Right atrium auricular region (tissue), 2 donors: ENCODE results near the gene TOGARAM1. TPM values are rescaled to one million over a fixed set of nuclear protein-coding genes. Genes with fewer than 3 reads are reported as not detected.

Source experiments
- DNase-seq: peaks from one replicate; pipeline ENCODE4 v3.0.0-alpha.2; 2019; ENCODE audit warnings: low spot score
- H3K27ac ChIP-seq, 2 donors: fragments of 200-600 bp; sonication (generic); 1 replicate in 1 of 2; 2 replicates in 1 of 2; pipeline ENCODE4 v1.5.1; 2016 to 2019
- H3K27me3 ChIP-seq, 2 donors: fragments of 200-600 bp; sonication (generic); one replicate each; pipeline versions ENCODE4 v1.5.1 to v1.6.0; 2017 to 2019
- H3K36me3 ChIP-seq: fragments of 200-600 bp; sonication (generic); one replicate; pipeline ENCODE4 v1.5.1; 2016
- H3K4me1 ChIP-seq, 2 donors: fragments of 200-600 bp; sonication (generic); one replicate each; pipeline versions ENCODE4 v1.5.1 to v1.6.0; 2017 to 2019
- H3K4me3 ChIP-seq, 2 donors: fragments of 200-600 bp; sonication (generic); 1 replicate in 1 of 2; 2 replicates in 1 of 2; pipeline ENCODE4 v1.5.1; 2017 to 2019; ENCODE audit warnings: mild to moderate bottlenecking in 1 of 2, moderate library complexity in 1 of 2
- H3K9me3 ChIP-seq, 2 donors: fragments of 200-600 bp; sonication (generic); one replicate each; pipeline ENCODE4 v1.5.1; 2019
- CTCF ChIP-seq, 2 donors: fragments of 200-600 bp; sonication (generic); IDR thresholded peaks; one replicate each; pipeline ENCODE4 v1.5.1; 2019; ENCODE audit warnings: antibody characterized with exemption in 2 of 2
- total RNA-seq, 2 donors: library from RNA; depleted of rRNA; stranded (reverse); fragments of >200 nt; gene quantifications; one replicate each; pipeline ENCODE4 v1.1.0, GENCODE V29; 2016

The TOGARAM1 gene
- total RNA-seq, 2 donors from 2014 or later, result 15.1 to 24.7 TPM

- no peak overlapping the region for H3K4me3 ChIP-seq
- H3K36me3 ChIP-seq, result no peaks in the 10 kb centered on the region
- H3K4me1 ChIP-seq, result peaks cover 0 to 15% of the 10 kb centered on the region in 2 donors
- H3K27me3 ChIP-seq, result no peaks in the 10 kb centered on the region
- no peaks in the 10 kb centered on the region for H3K9me3 ChIP-seq
- no peak for TF ChIP-seq CTCF (IDR thresholded peaks at IDR 0.05)
- no peak overlapping the region for H3K27ac ChIP-seq
- DNase-seq, result no peak
Observed at GRCh38 chr14:44979273-44979672, 17.3 kb downstream of the TOGARAM1 start.

- DNase-seq, result no peak
- H3K27ac ChIP-seq, result no peak overlapping the region
- H3K4me3 ChIP-seq, result no peak overlapping the region
- peaks cover 0 to 15% of the 10 kb centered on the region in 2 donors for H3K4me1 ChIP-seq
- TF ChIP-seq CTCF (IDR thresholded peaks at IDR 0.05), result no peak
- H3K36me3 ChIP-seq, result no peaks in the 10 kb centered on the region
- H3K9me3 ChIP-seq, result no peaks in the 10 kb centered on the region
- H3K27me3 ChIP-seq, result no peaks in the 10 kb centered on the region
Observed at GRCh38 chr14:44979740-44980356, 17.9 kb downstream of the TOGARAM1 start.

GRCh38 chr14:44981198-44981597, 19.2 kb downstream of the TOGARAM1 start:
- Histone ChIP-seq H3K4me3 (no peak overlapping the region), H3K27ac (no peak overlapping the region), H3K4me1 (peaks cover 0 to 15% of the 10 kb centered on the region in 2 donors), H3K27me3 (no peaks in the 10 kb centered on the region), H3K36me3 (no peaks in the 10 kb centered on the region), H3K9me3 (no peaks in the 10 kb centered on the region)
- no peak for TF ChIP-seq CTCF (IDR thresholded peaks at IDR 0.05)
- DNase-seq, result no peak

GRCh38 chr14:44982594-44982993, 20.6 kb downstream of the TOGARAM1 start:
- no peak for DNase-seq
- no peak overlapping the region for H3K27ac ChIP-seq
- H3K4me1 ChIP-seq, result peaks cover 0 to 15% of the 10 kb centered on the region in 2 donors
- H3K9me3 ChIP-seq, result no peaks in the 10 kb centered on the region
- no peaks in the 10 kb centered on the region for H3K36me3 ChIP-seq
- no peaks in the 10 kb centered on the region for H3K27me3 ChIP-seq
- no peak overlapping the region for H3K4me3 ChIP-seq
- no peak for TF ChIP-seq CTCF (IDR thresholded peaks at IDR 0.05)

- H3K9me3 ChIP-seq, result no peaks in the 10 kb centered on the region
- no peaks in the 10 kb centered on the region for H3K27me3 ChIP-seq
- H3K4me3 ChIP-seq, result peak overlapping the region in 1 of 2 donors; percentile 7
- H3K4me1 ChIP-seq, result peaks cover 0 to 28% of the 10 kb centered on the region in 2 donors
- no peak for DNase-seq
- H3K27ac ChIP-seq, result peak overlapping the region; percentile 59 to 62
- no peaks in the 10 kb centered on the region for H3K36me3 ChIP-seq
- no peak for TF ChIP-seq CTCF (IDR thresholded peaks at IDR 0.05)
Observed at GRCh38 chr14:44988694-44989093, 26.7 kb downstream of the TOGARAM1 start.
